Measurements from ENCODE around the gene KCNK10. TPM values are rescaled to one million over a fixed set of nuclear protein-coding genes. Genes with fewer than 3 reads are reported as not detected.

KCNK10 gene
- total and polyA plus RNA-seq, 2 of the 8 experiments (the other 6 are each of a cell fraction or from before 2014, with no cell fraction given): 0.45 to 0.63 TPM

DNA sequence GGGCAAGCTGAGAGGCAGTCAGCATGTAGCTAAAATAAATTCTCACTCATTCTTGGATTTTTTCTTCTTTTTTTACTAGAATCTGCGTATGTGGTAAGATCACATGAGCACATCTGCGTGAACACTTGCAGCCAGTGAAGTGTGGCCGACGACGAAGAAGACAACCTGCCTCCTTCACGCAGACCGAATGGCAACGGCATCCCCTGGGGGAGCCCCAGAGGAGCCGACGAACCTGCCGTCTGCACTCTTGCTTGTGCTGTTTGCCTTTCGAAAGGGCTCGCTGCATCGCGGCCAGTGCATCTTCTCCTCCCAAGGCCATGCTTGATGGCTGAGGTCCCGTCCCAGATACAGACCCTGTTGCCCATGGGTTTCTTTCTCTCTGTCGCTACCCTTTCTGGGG lies 113.8 kb downstream of the KCNK10 start:
- no peaks in the 10 kb centered on the region; a peak in 1 of 7 replicates for H3K4me1 ChIP-seq (replicated peaks in 1 of 4; ENCODE audit: control insufficient read depth in 3 of 4, insufficient read depth in 4 of 4, low read length in 3 of 4)
- H2BK120ac ChIP-seq (replicated peaks; ENCODE audit: low read depth, low read length): no peak overlapping the region
- H3K27me3 ChIP-seq (replicated peaks in 1 of 4; ENCODE audit: control insufficient read depth in 3 of 4, extremely low read depth in 1 of 4, insufficient read depth in 3 of 4, low read length in 3 of 4): no peaks in the 10 kb centered on the region
- WGBS, 2 experiments (ENCODE audit: extremely low coverage in 1 of 2, insufficient coverage in 1 of 2, insufficient read length in 1 of 2, insufficient replicate concordance in 2 of 2, low coverage in 1 of 2, low lambda C conversion rate in 2 of 2, missing lambda C conversion rate in 1 of 2): 88% methylated on average over 17 of the region's 17 CpGs; no CpG with 5 or more reads in 1 of the 2 experiments
- no peaks in the 10 kb centered on the region for H3K79me1 ChIP-seq (ENCODE audit: low read depth, low read length)
- H3K23ac ChIP-seq (ENCODE audit: insufficient read length): no peak overlapping the region
- FAIRE-seq (no peak), DNase-seq (ENCODE audit: low read depth in 1 of 2, low spot score in 2 of 2) (no peak)
- ChIA-PET CTCF (ENCODE audit: partially characterized antibody) (interaction anchor here (0.6 to 1.2 kb wide), 3 partner anchors 16 to 942 kb away, joined by 3 to 4 read pairs (median 4); no protein-coding TSS in a partner anchor), POLR2A (ENCODE audit: partially characterized antibody) (interaction anchor here (0.6 kb wide), 1 partner anchor 14 kb away, joined by 4 read pairs; no protein-coding TSS in a partner anchor)
- H3K79me2 ChIP-seq (ENCODE audit: control insufficient read depth in 1 of 2, insufficient read depth in 2 of 2, low read length in 2 of 2): no peaks in the 10 kb centered on the region
- H3K18ac ChIP-seq (ENCODE audit: extremely low read depth, low read length): no peak overlapping the region
- H3K4ac ChIP-seq (replicated peaks; ENCODE audit: insufficient read length, low read depth, low read length): no peak overlapping the region
- no peak overlapping the region for H3K4me3 ChIP-seq (ENCODE audit: extremely low read depth in 1 of 4, insufficient read depth in 2 of 4, low read depth in 3 of 4, low read length in 4 of 4)
- no peak overlapping the region for H4K8ac ChIP-seq (ENCODE audit: extremely low read depth, insufficient read depth, low read length)
- no peak overlapping the region for H4K91ac ChIP-seq (replicated peaks; ENCODE audit: insufficient read length, low read length)
- H3K56ac ChIP-seq (replicated peaks; ENCODE audit: insufficient read length, low read depth, low read length): no peak overlapping the region
- H3K36me3 ChIP-seq (ENCODE audit: control insufficient read depth in 2 of 4, insufficient read depth in 4 of 4, low read length in 3 of 4): no peaks in the 10 kb centered on the region
- H2BK20ac ChIP-seq (ENCODE audit: low read length): no peak overlapping the region
- H3K4me2 ChIP-seq (ENCODE audit: insufficient read depth in 1 of 2, low read depth in 2 of 2, low read length in 2 of 2): no peak overlapping the region
- H2BK15ac ChIP-seq (ENCODE audit: low read length): no peak overlapping the region
- no peak overlapping the region for H3K14ac ChIP-seq (ENCODE audit: insufficient read length)
- no peak overlapping the region for H2AK5ac ChIP-seq (ENCODE audit: low read depth, low read length)
- no peaks in the 10 kb centered on the region for H4K20me1 ChIP-seq (replicated peaks in 1 of 2; ENCODE audit: control insufficient read depth in 1 of 2, insufficient read depth in 2 of 2, low read length in 2 of 2)
- no peak overlapping the region for H2BK5ac ChIP-seq (ENCODE audit: low read depth, low read length)
- no peak overlapping the region for H2AFZ ChIP-seq (ENCODE audit: low read length)
- H3K9me3 ChIP-seq (ENCODE audit: insufficient read depth in 2 of 2, low read depth in 1 of 2, low read length in 1 of 2): no peaks in the 10 kb centered on the region
- H2BK12ac ChIP-seq (ENCODE audit: low read depth, low read length): no peak overlapping the region
- H3K27ac ChIP-seq (ENCODE audit: low read depth, low read length): no peak overlapping the region
- H4K5ac ChIP-seq (ENCODE audit: insufficient read length, low read depth, low read length): no peak overlapping the region
- H3K23me2 ChIP-seq (ENCODE audit: low read depth, low read length): no peaks in the 10 kb centered on the region
- H3K9ac ChIP-seq (replicated peaks in 1 of 4; ENCODE audit: extremely low read depth in 1 of 4, low read depth in 3 of 4, low read length in 3 of 4): no peak overlapping the region
- no peak for TF ChIP-seq BRCA1 (IDR thresholded peaks at IDR 0.05; ENCODE audit: low read depth, low read length)
- no peak for TF ChIP-seq NANOG (IDR thresholded peaks at IDR 0.05; ENCODE audit: insufficient read depth, low read depth, low read length, poor library complexity, severe bottlenecking)
- no peak for TF ChIP-seq TBP (IDR thresholded peaks at IDR 0.05; ENCODE audit: low read depth, low read length)
- TF ChIP-seq MAFK (IDR thresholded peaks at IDR 0.05; ENCODE audit: low read depth, low read length): no peak
- no peak for TF ChIP-seq JUND (IDR thresholded peaks at IDR 0.05; ENCODE audit: low read length)
- TF ChIP-seq CEBPB (IDR thresholded peaks at IDR 0.05; ENCODE audit: low read depth, low read length): no peak
- no peak for TF ChIP-seq BCL11A (IDR thresholded peaks at IDR 0.05; ENCODE audit: low read depth in 2 of 2, low read length in 2 of 2)
- no peak for TF ChIP-seq YY1 (IDR thresholded peaks at IDR 0.05; ENCODE audit: low read depth, low read length)
- no peak for TF ChIP-seq RAD21 (IDR thresholded peaks at IDR 0.05 in 1 of 2, conservative IDR thresholded peaks at IDR 0.05 in 1 of 2; ENCODE audit: low read depth in 2 of 2, low read length in 2 of 2)
- TF ChIP-seq HDAC2 (IDR thresholded peaks at IDR 0.05; ENCODE audit: borderline replicate concordance in 1 of 2, low read depth in 2 of 2, low read length in 2 of 2): no peak
- TF ChIP-seq, protein P1, sequence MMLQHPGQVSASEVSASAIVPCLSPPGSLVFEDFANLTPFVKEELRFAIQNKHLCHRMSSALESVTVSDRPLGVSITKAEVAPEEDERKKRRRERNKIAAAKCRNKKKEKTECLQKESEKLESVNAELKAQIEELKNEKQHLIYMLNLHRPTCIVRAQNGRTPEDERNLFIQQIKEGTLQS (IDR thresholded peaks at IDR 0.05; ENCODE audit: insufficient read depth, low read depth, low read length): no peak
- TF ChIP-seq, protein P2, sequence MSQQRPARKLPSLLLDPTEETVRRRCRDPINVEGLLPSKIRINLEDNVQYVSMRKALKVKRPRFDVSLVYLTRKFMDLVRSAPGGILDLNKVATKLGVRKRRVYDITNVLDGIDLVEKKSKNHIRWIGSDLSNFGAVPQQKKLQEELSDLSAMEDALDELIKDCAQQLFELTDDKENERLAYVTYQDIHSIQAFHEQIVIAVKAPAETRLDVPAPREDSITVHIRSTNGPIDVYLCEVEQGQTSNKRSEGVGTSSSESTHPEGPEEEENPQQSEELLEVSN (IDR thresholded peaks at IDR 0.05): no peak

Measured in H1 (cell line).